Activated gamma-delta T cell (primary cell): Measurements from ENCODE around the gene INTS3.

Source experiments
- DNase-seq: peaks from one replicate; lab custom pipeline; 2025; lab: John Stamatoyannopoulos, UW

Gene INTS3

GRCh38 chr1:153795330-153795837 is 67.5 kb downstream of the INTS3 start:
- no peak for DNase-seq

DNA sequence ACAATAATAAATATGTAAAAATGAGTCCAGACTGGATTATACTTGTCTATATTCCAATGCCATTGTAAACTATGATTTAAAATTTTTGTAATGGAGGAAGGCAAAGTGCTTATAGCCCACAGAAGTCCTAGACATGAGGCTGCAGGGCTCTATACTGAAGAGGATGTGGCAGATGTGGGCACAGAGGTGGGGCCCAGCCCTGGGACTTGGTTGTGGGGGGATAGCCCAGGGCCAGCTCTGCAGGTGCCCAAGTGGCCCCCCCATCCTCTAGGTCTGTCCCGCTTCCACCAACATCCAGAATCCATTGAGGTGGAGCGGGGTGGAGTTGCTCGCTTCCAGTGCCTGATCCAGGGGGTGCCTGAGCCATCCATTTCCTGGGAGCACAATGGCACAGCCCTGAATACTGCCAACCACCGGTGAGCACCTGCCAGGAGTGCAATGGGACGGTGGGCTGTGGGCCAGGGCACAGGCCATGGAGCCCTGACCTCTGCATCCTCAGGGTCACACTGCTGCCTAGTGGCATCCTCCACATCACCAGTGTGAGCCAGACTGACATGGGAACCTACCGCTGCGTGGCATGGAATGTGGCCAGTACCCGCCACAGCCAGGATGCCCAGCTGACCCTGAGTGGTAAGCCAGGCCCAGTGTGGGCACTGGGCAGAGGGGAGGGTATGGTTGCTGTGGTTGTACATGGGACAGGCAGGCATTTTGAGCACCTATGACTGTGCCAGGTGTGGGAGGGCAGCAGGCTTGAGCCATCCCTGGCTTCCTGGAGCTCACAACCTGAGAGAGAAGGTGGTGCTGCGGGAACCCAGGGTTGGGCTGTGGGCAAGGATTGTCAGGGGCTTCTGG is 68.3 kb downstream of the INTS3 start:
- no peak for DNase-seq

- no peak for DNase-seq
Measured at GRCh38 chr1:153796786-153797659, 69.2 kb downstream of the INTS3 start.

GRCh38 chr1:153798468-153798780 is 70.6 kb downstream of the INTS3 start:
- no peak for DNase-seq

- DNase-seq, result no peak
Measured at GRCh38 chr1:153799016-153799415, 71.2 kb downstream of the INTS3 start.

- DNase-seq, result no peak
Measured at GRCh38 chr1:153799566-153800465, 72.0 kb downstream of the INTS3 start.

GRCh38 chr1:153800516-153800915 is 72.7 kb downstream of the INTS3 start:
- no peak for DNase-seq

DNA sequence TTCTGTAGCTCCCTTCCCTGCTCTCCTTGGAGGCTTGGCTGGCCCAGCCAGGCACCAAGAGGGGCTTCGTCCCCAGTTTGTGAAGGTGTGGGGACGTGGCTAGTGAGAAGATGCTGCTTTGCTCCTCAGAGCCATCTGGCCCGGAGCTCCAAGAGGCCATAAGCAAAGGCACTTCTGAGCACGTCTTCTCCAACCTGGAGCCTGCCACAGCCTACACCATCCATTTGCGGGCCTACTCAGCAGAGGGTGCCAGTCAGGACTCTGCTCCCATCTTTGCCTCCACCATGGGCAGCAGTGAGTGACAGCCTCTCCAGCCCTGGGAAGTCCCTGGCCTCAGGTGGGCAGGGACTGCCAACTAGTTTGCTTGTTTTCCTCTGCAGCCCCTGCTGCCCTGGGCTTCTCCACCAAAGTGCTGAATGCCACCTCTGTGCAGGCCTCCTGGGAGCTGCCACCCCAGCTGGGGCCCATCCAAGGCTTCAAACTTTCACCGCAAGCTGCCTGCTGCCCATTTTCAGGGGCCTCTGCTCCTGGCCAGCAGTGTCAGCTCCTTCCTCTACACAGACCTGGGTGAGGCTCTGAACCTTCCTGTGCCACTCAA is 73.3 kb downstream of the INTS3 start:
- DNase-seq, result no peak

DNA sequence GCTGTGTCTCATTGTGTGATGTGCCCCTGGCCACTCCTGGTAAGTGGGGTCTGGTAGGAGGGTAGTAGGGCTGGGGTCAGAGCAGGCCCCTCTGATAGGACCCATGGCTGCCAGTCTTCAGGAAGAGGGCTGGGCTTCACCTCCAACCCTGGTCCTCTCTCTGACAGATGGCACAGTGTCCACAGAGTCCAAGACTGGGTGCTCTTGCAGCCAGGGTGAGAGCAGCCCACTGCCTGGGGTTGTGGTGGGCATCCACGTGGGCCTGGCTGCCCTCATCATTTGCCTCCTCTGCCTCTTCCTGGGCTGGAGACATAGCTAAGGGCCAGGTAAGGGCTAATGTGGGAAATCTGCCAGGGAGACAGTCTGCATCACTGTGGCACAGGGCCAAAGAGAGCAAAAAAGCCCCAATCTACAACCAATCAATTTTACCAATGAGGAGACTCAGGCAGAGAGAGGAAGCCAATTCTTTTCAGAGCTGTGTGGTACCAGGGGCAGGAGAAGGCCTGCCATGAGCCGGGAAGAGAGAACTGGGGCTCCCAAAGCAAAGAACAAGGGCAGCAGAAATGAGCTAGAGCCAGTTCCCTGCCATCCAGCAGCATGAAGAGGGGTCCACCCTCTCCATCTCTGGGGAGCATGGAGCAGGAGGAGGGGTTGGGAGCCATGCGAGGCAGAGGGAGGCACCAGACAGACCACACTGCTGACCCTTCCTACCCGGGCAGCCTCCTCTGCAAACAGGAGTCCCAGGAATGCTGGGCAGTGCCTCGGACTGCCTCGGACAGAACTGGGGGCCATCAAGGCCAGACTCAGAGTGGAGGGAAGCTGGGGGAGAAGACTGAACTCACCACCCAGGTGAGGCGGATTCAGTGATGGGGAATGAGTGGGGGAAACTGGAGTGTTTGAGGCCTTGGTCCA is 74.2 kb downstream of the INTS3 start:
- DNase-seq, result no peak

- no peak for DNase-seq
Measured at GRCh38 chr1:153803470-153804056, 75.7 kb downstream of the INTS3 start.

GRCh38 chr1:153804112-153804511 is 76.3 kb downstream of the INTS3 start:
- DNase-seq, result no peak

- DNase-seq, result no peak
Measured at GRCh38 chr1:153805042-153805745, 77.3 kb downstream of the INTS3 start.

DNA sequence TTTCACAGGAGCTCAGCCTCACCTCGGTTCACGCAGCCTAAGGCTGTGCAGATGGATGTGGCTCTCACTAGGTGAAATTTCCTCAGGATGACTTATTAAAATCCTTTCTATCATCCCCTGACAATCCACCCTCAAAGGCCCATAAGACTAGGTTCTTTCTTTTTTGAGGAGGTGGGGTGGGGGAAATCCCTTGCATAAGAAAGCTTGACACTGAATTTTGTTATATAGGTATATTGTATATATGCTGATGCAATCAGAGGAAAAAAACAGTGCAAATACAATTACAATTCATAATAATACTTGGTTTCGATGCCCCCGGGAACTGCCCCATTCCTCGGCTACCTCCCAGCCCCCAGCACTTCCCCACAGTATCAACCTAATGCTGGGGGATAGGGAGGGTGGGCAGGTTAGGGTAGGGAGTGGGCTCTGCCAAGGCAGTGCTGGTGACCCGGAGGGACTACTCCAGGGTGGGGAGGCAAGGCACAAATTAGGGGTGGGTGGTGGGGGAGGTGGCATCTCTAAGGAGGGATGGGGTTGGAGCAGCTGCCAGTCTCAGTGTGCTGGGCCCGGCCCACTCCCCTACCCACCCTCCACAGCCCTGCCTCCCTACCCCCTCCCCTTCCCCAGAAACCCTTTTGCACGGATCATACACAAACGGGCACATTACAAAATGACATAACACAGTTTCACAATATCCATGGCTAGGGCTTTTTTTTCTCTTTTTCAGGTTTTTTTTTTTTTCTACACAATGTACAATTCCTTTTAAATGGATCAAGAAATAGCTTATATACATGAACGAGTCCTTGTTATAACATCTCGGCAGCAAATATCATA is 78.3 kb downstream of the INTS3 start:
- no peak for DNase-seq

DNA sequence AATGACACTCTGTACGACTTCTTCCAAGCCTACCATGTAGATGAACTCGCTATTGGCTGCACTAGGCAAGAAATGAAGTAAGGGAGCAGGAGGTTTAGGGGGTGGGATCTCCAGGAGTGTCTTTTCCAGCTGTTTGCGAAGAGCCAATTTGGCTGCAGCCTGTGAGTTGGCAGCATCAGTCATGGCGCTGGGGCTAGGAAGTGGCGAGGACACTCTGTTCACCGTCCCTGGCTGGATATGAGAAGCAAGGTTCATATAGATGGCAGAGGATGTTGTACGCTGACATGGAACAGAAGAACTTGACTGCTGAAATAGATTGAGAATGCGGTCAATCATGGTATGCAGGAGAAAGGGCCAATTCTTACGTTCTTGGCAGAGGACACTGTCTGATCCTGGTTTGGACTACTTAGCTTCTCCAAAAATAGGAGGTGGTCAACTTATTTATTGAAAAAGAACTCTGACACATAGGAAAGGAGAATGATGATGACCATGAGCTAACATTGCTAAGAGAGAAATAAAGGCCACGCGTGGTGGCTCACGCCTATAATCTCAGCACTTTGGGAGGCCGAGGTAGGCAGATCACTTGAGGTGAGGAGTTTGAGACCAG is 88.5 kb downstream of the INTS3 start:
- DNase-seq, result no peak

DNA sequence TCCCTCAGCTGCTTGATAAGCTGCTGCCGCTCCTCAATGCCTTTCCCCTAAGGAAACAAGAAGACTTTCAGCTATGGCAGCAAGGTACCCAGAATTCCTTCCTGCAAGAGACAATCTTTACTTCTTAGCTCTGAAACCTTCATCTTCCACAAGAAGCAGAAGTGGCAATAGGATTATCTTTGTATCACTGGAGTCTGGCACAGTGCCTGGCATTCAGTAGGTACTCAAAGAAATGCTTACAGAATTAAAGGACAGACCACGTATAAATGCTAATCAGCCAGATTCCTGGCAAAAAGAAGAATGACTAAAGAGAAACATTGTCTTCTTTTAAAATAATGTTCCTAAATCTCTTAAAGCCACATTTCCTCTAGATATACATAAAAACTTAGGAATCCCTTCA is 91.0 kb downstream of the INTS3 start:
- no peak for DNase-seq
